ENCODE data around the gene GOSR2.
"Not testable (repeated sequence)": the region's sequence is repeated elsewhere in the genome, so short reads cannot be mapped to it uniquely, and the experiment has no call there.

The GOSR2 gene

GRCh38 chr17:46915596-46915995, 7.4 kb upstream of the GOSR2 start:
- H3K4me3 ChIP-seq (replicated peaks; ENCODE audit: low read depth, low read length), result no peak overlapping the region
- H3K36me3 ChIP-seq (ENCODE audit: control insufficient read depth, insufficient read depth, low read length), result no peaks in the 10 kb centered on the region
- TF ChIP-seq CTCF (IDR thresholded peaks at IDR 0.05; ENCODE audit: insufficient read depth, low read length, poor library complexity, severe bottlenecking), result no peak
- no peak for DNase-seq (ENCODE audit: extremely low read depth, insufficient read length)
- no peaks in the 10 kb centered on the region for H3K27me3 ChIP-seq (replicated peaks; ENCODE audit: control insufficient read depth, insufficient read depth, low read length)

- Histone ChIP-seq H3K4me3 (replicated peaks; ENCODE audit: low read depth, low read length) (no peak overlapping the region), H3K36me3 (ENCODE audit: control insufficient read depth, insufficient read depth, low read length) (no peaks in the 10 kb centered on the region), H3K27me3 (replicated peaks; ENCODE audit: control insufficient read depth, insufficient read depth, low read length) (no peaks in the 10 kb centered on the region)
- no peak for DNase-seq (ENCODE audit: extremely low read depth, insufficient read length)
- no peak for TF ChIP-seq CTCF (IDR thresholded peaks at IDR 0.05; ENCODE audit: insufficient read depth, low read length, poor library complexity, severe bottlenecking)
Observed at GRCh38 chr17:46916211-46916610, 6.7 kb upstream of the GOSR2 start.

- no peaks in the 10 kb centered on the region for H3K36me3 ChIP-seq (ENCODE audit: control insufficient read depth, insufficient read depth, low read length)
- no peak for TF ChIP-seq CTCF (IDR thresholded peaks at IDR 0.05; ENCODE audit: insufficient read depth, low read length, poor library complexity, severe bottlenecking)
- DNase-seq (ENCODE audit: extremely low read depth, insufficient read length), result no peak
- no peak overlapping the region for H3K4me3 ChIP-seq (replicated peaks; ENCODE audit: low read depth, low read length)
- no peaks in the 10 kb centered on the region for H3K27me3 ChIP-seq (replicated peaks; ENCODE audit: control insufficient read depth, insufficient read depth, low read length)
Observed at GRCh38 chr17:46916623-46917022, 6.3 kb upstream of the GOSR2 start.

GRCh38 chr17:46917041-46917440, 5.9 kb upstream of the GOSR2 start:
- Histone ChIP-seq H3K4me3 (replicated peaks; ENCODE audit: low read depth, low read length) (no peak overlapping the region), H3K27me3 (replicated peaks; ENCODE audit: control insufficient read depth, insufficient read depth, low read length) (no peaks in the 10 kb centered on the region), H3K36me3 (ENCODE audit: control insufficient read depth, insufficient read depth, low read length) (no peaks in the 10 kb centered on the region)
- TF ChIP-seq CTCF (IDR thresholded peaks at IDR 0.05; ENCODE audit: insufficient read depth, low read length, poor library complexity, severe bottlenecking), result no peak
- no peak for DNase-seq (ENCODE audit: extremely low read depth, insufficient read length)

GRCh38 chr17:46917516-46917915, 5.4 kb upstream of the GOSR2 start:
- Histone ChIP-seq H3K36me3 (ENCODE audit: control insufficient read depth, insufficient read depth, low read length) (no peaks in the 10 kb centered on the region), H3K27me3 (replicated peaks; ENCODE audit: control insufficient read depth, insufficient read depth, low read length) (no peaks in the 10 kb centered on the region), H3K4me3 (replicated peaks; ENCODE audit: low read depth, low read length) (no peak overlapping the region)
- no peak for TF ChIP-seq CTCF (IDR thresholded peaks at IDR 0.05; ENCODE audit: insufficient read depth, low read length, poor library complexity, severe bottlenecking)
- DNase-seq (ENCODE audit: extremely low read depth, insufficient read length), result no peak

GRCh38 chr17:46921962-46922361, 998 bp upstream of the GOSR2 start:
- H3K36me3 ChIP-seq (ENCODE audit: control insufficient read depth, insufficient read depth, low read length); H3K27me3 ChIP-seq (replicated peaks; ENCODE audit: control insufficient read depth, insufficient read depth, low read length); DNase-seq (ENCODE audit: extremely low read depth, insufficient read length): not testable (repeated sequence)
- H3K4me3 ChIP-seq (replicated peaks; ENCODE audit: low read depth, low read length), result peak overlapping the region; percentile 84

Measured in GM06990 (cell line).